Stimulated activated CD8-positive, alpha-beta memory T cell treated with anti-CD3 and anti-CD28 coated beads, Interleukin-7, amount 100 ng/mL, for 1 hour (primary cell): ENCODE measurements around the gene TMEM43.

ENCODE experiments used
- DNase-seq, 2 donors: peaks; one replicate each; pipeline ENCODE4 v3.0.0-alpha.2; 2020; ENCODE audit warnings: low read depth in 2 of 2

Gene TMEM43

DNA sequence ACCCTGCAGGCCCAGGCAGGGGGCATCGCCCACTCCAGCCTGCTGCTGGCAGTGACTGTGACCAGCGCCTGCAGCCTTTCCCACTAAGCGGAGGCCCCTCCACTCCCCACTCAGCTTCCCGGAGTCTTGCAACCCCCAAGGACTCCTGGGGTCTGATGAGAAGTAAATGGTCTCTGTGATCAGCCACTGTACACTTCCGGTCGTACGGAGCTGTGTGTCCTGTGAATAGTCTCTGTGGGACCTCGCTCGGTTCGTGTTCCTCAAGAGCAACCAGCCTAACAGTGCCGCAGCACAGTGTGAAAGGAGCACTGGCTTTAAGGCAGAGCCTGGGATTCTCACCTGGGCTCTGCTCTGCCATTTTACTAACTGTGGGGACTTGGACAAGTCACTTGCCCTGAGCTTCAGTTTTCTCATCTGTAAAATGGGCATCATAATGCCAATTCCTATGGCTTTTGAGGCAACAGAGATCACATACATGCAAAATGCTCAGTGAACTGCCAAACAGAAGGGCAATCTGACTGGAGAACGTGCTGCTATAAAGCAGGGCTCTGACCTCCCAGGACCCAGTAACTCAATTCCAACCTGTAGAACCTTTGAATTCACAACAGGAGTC lies 26.7 kb downstream of the TMEM43 start:
- no peak for DNase-seq

DNA sequence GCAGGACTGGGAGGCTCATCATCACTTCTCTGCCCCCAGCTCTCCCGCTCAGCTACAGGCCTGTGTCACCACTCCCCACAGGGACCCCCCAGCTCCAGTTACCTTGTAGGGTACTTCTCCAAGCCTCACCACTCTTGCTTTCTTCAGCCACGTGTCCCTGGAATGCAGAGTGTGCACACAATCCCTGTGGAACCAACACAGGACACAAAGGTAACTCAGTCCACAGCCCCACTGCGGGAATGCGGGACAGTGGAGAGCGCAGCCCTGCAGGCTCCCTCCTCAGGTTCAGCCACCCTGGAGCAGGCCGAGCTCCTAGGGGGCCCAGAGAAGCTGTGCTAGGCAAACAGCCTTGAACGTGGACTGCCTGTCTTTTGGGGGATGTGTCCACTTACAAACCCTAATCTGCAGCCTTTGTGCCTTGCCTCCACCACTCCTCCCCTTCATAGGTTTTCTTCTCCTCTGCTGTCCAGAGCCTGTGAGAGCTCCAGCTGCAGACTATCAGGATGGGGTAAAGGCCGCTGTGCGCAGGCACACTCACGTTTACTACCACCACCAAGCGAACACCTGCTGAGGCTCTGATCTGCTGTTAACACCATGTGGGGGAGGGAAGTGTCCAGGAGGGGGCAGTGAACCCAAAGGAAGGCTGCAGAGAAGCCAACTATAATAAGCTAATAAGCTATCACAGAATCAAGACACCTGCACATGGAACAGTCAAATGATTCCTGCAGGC lies 27.5 kb downstream of the TMEM43 start:
- DNase-seq, result no peak

DNA sequence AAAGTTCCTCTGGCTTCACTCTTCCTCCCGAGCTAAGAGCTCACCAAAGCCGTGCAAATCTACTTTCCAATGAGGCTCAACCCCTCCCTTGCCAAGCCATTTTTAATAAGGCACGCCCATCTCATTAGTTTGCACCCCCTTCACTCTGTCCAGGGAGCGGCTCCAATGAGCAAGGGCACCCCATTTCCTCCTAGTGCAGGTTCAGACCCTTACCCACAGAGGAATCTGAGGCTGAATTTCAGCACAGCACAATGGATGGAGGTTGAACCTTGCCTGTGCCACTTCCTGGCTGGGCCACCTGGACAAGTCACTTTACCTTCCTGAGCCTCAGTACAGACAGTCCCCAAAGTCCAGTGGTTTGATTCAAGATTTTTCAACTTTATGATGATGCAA lies 28.1 kb downstream of the TMEM43 start:
- no peak for DNase-seq

DNA sequence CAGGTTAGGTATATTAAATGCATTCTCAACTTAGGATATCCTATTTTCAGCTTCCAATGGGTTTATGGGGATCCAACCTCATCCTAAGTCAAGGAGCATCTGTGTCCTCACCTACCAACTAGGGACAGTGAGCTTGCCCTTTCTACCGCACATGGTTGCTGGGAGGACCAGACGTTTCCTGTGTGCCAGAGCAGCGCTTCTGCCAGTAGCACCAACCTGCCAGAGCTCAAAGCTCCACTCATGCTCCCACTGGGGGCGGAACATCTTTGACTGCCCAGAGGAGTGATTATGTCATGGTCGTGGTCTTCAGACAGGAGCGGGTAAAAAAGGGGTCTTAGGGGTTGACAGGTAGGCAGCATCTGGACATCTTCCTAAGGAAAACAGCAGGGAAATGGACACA lies 28.8 kb downstream of the TMEM43 start:
- no peak for DNase-seq

DNA sequence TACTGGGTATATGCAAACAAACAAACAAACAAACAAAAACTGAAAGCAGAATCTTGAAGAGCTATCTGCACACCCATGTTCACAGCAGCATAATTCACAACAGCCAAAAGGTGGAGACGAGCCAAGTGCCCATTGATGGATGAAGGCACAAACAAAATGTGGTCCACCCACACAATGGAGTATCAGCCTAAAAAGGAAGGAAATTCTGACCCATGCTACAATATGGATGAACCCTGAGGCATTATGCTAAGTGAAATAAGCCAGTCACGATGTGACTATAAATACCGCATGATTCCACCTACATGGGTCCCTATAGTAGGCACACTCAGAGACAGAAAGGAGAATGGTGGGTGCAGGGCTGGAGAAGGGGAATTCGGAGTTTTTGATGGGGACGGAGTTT lies 29.4 kb downstream of the TMEM43 start:
- DNase-seq, result no peak

DNA sequence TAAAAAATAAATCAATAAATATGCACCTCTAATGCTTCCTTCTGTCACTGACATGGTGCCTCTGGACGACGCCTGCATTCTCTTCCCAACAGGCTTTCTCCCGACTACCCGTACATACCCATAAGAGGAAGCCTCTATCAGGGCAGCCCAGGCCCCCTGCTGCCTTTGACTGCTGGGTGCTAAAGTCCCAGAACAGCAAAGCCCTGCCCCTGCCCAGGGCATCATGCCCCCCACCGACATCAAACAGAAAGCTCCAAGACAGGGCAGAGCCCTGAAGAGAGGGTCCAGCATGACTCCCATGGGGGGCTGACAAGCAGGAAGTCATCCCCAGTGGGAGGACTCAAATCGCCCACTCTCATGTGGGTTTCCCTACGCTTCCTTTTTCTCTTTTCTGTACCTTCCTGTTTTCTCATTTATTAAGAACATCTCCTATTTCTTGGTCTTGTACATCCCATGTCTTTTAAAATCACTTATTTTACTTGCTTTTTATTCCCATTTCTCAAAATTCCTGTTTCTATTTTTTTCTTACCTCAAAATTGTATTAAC lies 30.1 kb downstream of the TMEM43 start:
- DNase-seq, result no peak

DNA sequence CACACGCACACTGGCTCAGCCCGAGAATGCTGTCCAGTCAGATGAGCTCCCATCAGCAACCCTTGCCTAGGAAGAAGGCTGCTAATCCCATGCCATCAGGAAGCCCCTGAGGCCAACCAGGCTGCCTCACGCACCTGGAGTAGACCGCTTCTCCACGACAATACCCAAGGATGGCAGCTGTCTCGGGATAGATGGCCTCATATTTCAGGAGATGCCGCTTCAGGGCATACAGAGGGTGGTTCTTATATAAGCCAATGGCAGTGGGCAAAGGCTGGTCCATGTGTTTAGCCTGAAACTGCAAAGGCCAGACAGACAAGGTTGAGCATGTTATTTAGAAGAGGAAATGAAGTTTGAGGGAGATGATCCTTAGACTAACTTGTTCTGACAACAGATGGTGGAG lies 31.3 kb downstream of the TMEM43 start:
- DNase-seq, result no peak

DNA sequence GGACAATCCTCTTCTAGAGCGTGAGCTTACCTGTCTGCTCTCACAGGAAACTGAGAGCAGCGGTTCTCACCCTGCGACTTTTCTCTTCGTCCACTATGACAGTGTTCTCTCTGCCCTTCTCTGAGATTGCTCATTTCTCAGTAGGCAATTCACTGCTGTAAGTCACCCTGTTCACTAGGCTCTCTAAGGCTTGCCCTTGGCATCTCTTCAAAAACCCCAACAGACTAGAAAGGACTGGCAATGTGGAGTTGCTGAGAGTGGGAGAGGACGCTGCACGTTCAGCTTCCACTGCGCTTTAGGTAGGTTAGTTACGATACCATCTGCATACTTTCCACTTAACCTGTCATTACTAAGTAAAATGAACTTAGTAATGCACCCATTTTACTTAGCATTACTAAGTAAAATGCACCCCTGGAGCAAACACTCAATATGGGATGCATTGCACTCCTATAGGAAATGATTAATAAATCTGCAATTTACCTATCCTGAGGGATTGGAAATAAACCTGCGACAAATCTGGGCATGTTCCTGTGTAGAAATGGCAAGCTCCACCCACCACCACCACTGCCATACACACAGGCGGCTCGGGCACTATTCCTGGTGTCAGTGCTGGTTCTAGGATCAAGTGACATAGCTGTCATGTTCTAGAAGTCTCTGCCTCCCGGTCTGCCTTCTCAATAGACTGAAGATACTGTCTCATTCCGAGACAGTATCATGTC lies 32.1 kb downstream of the TMEM43 start:
- DNase-seq, result no peak

DNA sequence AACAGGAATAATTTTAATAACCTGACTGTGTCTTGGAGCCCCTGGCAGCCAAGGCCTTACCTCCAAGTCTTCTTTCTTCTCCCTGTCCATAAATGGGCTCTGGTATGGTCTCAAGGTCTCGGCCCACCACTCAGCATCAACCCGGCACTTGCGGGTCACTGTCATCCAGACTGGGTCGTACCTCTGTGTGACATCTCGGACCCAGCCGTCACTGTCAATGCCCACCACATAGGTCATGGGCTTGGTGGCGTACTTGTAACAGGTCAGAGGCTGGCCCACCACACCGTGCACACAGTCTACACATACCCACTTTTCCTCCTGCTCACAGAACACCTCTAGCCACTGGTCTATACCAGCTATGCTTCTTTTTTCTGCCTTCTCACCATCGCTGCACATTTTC lies 33.1 kb downstream of the TMEM43 start:
- DNase-seq, result no peak

DNA sequence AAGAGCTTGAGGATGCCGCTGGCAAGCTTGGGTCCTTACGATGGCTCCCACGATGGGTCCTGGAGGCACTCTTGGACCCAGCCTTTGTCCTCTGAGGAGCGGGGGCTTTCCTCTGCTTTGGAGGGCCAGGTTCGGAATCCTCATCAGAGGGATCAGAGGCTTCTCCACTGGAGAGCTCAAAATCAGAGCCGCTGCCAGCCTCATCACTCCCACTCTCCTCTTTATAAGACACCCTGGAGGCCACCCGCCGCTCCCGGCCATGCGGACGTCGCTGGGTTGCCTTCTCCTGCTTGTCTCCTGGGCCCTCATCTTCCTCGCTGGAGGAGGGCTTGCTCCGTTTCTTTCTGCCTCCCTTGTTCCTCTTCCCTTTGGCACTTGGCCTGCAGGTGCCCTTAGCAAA lies 33.5 kb downstream of the TMEM43 start:
- DNase-seq, result no peak

DNA sequence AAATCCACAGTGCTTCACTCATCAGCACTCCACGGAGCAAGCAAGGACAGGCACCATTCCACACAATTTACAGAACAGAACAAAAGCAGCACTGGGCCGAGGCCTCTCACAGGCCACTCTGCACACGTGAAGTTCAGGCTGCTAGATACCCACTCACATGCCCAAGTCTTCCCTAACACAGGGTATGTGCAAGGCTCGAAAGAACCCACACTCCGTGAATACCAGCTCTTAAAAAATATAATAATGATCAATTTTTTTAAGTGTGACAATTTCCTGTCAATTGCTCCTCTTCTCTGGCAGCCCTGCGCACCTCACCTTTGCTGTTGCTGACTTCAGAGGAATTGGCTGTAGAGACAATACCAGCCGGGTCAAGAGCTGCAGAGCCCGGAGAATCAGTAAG lies 34.6 kb downstream of the TMEM43 start:
- DNase-seq, result no peak

DNA sequence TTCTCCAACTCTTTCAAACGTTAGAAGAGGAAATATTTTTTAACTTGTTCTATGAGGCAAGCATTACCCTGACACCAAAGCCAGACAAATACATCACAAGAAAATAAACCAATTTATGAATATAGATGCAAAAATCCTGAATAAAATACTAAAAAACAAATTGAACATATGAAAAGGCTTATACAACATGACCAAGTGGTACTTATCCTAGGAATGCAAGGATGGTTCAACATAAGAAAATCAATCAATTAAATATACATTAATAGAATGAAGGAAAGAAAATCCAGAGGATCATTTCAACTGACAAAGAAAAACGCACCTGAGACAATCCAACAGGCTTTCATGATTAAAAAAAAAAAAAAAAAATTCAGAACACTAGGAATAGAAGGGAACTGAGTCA lies 36.4 kb downstream of the TMEM43 start:
- no peak for DNase-seq

DNA sequence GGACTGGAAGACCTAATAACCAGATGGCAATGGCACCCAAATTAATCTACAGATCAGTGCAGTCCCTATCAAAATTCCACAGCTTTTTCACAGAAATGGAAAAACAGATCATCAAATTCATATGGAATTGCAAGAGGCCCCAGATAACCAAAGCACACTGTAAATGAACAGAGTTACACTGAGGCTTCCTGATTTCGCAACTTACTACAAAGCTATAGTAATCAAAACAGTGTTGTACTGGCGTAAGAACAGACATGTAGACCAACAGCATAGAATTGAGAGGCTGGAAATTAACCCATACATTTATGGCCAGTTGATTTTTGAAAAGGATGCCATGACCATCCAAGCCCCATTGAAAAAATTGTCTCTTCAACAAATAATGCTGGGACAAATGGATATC lies 37.3 kb downstream of the TMEM43 start:
- DNase-seq, result no peak

DNA sequence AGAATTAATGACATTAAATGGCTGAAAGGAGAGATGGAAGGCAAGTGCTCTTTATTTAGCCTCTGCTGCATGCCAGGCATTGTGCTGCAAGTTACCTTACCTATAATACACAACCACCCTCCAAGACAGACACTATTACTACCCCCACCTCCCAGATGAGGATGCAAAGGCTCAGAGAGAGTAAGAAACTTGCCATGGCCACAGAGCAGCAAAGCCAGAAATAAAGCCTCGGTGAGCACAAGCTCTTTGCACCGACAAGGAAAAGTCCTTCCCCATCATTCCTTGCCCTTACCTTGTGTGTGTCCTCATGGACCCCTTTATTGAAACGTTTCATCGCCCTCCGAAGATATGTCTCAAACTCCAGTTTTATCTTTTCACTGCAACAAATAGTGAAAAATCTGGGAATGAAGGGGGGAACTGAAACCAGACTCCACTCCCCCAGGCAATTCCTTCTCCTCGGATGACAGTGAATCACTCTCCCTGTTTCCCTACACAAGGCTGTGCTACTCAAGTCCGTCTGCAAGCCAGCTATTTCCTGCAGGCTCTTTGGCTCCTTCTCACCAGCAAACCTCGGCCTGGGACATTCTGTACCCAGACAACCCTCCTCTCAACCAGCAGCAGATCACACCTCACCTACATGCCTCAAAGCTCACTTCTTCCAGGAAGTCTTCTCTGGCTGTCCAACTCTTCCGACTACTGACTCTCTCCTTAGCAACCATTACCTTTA lies 42.2 kb downstream of the TMEM43 start:
- DNase-seq, result no peak

DNA sequence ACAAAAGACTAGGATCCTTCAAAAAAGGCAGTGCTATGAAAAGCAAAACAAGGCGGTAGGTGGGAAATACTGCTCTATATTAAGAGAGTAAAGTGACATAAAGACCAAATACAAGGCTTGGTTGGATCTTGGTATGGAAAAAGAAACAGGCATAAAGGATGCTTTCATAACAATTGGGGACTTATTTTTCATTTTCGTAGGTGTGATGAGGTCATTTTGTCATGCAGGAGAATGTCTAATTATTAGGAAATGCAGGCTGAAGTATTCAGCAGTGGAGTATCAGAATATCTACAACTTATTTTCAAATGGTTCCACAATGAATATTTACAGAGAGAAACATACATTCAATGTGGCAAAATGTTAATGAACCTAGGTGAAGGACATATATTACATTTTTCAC lies 44.6 kb downstream of the TMEM43 start:
- no peak for DNase-seq

DNA sequence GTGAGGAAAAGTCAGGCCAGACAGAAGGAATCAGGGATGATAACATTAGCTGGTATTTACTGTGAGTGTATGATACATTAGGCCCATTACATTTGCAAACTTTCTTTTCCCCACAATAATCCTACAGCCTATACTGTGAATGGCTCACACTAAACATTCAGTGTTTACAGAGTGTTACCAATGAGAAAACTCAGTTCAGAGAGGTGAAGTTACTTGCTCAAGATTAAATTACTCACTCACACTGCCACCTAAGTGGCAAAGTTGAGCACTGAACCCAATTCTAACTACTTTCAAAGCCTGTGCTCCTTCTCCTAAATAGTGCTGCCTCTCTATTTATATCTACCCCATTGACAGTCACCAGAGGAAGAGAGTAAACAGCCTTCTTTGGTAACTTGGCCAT lies 45.0 kb downstream of the TMEM43 start:
- no peak for DNase-seq

DNA sequence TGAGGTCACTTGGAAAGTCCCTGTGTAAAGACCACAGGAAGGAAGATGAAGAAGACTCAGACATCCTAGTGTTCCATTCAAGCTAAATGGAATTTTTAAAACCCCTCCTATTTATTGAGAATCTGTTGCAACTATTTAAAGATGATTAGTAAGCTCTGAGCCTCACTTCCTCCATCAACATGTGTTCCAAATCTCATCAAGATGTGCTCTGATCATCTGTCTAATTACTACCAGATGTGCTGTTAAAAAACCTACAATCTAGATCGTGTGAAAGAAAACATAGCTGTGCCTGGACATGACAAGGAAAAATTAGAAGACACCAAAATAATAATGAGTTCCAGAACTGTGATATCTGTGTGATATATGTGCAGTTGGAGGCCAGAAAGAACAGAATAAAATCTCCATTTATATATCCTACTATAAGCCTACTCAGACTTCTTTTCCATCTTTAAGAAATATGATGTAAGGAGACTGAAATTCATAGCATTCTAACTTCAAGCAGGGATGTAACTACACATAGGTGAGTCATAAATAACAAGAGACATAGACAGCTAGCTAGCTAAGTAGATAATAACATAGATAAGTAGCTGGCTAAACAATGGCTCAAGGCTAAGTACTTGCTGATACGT lies 45.8 kb downstream of the TMEM43 start:
- DNase-seq, result no peak

DNA sequence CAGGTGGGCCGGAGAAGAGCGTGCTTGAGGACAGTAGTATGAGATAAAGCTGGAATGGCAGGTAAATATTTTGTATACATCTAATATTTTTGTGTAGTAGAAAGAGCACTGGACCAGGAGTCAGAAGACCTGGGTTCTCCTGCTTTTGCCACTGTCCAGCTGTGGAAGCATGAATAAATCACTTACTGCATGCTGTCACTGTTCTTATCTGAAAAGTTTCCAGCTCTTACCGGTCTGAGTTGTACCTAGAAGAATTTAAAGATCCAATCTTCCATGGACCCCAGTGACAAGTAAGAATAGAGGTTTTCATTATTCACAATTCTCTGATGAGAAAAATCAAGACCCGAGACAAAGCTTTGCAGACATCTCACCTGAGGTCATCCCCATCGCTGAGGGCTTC lies 47.6 kb downstream of the TMEM43 start:
- DNase-seq, result no peak

DNA sequence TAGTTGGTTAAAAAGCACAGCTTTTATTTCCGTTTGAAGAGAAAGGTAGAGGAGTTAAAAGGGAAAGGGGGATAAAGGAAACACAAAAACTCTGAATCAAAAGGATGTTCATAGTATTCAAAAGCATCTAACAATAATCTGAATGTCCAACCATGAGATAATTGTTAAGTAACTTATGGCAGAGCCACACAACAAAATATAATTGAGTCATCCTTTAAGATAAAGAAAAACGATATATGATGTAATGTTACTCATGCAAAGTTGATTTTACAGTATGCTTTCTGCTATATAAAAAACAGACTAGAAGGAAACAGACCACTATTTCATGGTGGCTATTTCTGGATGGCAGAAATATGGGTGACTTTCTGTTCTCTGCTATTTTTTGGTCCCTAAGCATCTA lies 49.6 kb downstream of the TMEM43 start:
- no peak for DNase-seq

DNA sequence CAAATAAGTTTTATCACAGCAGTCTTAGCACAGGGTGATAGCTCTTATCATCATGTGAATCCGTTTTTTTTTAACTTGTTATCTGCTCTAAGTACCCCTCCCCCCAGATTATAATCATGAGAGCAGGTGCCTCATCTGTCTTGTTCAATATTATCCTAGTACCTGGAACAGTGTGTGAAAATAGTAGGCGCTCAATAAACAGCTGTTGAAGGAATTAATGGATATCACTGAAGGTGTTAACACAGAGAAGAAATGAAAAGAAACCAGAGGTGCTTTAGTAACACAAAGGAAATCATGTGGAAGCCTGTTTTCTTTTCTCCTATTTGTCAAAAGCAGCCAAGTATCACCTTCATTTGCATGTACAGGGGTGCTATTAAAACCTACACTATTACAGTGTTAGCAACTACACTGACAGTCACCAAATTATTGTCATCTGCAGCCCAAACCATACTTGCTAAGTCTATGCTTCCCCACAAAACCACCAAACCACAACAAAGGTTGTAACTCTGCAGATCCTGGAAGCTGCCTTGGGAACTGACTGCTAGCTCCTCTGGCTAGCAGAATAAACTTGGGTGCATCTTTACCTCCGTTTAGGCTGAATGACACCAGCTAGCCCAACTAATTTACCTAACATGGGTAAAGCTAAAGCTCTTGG lies 50.7 kb downstream of the TMEM43 start:
- DNase-seq, result peak; percentile 8 to 18

DNA sequence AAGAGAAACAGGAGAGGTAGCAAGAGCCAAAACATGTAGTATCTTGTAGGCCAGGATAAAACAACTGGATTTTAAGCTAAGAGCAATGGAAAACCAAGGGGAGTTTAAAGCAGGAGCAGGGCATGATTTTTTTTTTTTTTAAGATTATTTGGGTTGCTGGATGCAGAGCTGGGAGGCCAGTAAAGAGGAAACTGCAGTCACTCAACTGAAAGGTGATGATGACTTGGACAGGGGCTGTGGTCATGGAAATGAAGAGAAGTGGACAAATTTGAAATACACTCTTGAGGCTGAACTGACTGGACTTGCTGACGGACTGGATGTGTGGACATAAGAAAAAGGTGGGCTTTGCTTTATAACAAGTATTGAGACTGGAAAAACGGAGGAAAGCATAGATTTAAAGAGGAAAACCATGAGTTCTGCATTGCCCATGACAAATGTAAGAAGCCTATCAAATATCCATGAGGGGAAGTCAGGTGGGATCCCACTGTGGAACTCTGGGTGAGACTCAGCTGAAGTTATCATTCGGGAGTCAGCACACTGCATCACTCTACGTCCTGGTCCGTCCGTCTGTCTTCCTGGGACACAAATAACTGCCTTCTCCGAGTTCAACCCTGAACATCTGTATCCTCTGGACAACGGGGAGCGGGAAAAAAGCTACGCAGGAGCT lies 52.9 kb downstream of the TMEM43 start:
- DNase-seq, result peak in 1 of 2 donors; percentile 1
